Measurements from ENCODE around the gene IMMP2L.
"Not testable (repeated sequence)": the region's sequence is repeated elsewhere in the genome, so short reads cannot be mapped to it uniquely, and the experiment has no call there.

Gene IMMP2L

DNA sequence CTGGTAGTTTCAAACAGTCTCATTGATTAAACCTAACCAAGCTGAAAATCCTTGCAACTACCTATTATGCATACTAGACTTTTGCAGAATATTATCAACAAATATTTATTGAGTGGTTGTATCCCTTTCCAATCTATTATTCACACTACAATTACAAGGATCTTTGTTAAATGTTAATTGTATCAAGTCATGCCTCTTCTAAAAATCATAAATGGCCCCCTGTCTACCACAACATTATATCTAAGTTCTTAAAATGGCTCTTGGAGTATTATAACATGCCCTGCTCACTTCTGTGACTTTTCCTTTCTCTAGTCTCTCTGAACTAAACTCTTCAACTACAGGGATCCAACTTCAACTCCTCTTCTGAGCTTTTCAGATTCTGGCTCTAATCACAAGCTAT lies 219.3 kb downstream of the IMMP2L start:
- H3K9ac ChIP-seq (ENCODE audit: low read length in 2 of 2): no peak overlapping the region
- H3K36me3 ChIP-seq (ENCODE audit: control insufficient read depth in 2 of 2, insufficient read depth in 2 of 2, low read length in 2 of 2): no peaks in the 10 kb centered on the region

DNA sequence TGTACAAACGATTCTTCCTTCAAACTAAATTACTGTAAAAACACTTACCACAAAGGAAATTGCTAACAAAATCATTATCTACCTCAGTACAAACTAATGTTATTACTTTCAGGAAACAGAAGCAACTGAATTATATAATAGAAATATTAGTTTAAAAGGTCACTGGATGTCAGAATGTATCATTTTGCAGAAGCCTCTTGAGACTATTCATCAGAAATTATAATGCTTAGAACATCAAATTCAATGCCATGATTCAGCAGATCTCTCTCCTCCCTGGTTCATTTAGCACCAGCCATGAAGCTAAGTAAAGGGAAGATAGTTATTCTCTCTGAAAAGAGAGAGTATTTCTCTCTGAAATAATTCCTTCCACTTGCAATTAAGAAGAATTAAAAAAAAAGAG lies 223.3 kb downstream of the IMMP2L start:
- Histone ChIP-seq H3K27me3 (ENCODE audit: control insufficient read depth in 1 of 2, insufficient read depth in 2 of 2, low read length in 2 of 2) (no peaks in the 10 kb centered on the region), H3K9ac (ENCODE audit: low read length in 2 of 2) (no peak overlapping the region), H3K4me3 (ENCODE audit: low read length in 2 of 2) (no peak overlapping the region), H3K4me1 (ENCODE audit: control insufficient read depth, insufficient read depth, low read length) (no peaks in the 10 kb centered on the region), H3K9me3 (ENCODE audit: control insufficient read depth in 2 of 2, low read length in 2 of 2) (peaks cover 3 to 9% of the 10 kb centered on the region in 2 donors), H3K27ac (ENCODE audit: low read length) (no peak overlapping the region), H3K36me3 (ENCODE audit: control insufficient read depth in 2 of 2, insufficient read depth in 2 of 2, low read length in 2 of 2) (no peaks in the 10 kb centered on the region)

More for the DNA sequence above, 219.3 kb downstream of the IMMP2L start:
- Histone ChIP-seq H3K4me1 (ENCODE audit: control insufficient read depth, insufficient read depth, low read length) (no peaks in the 10 kb centered on the region), H3K27me3 (ENCODE audit: control insufficient read depth in 1 of 2, insufficient read depth in 2 of 2, low read length in 2 of 2) (no peaks in the 10 kb centered on the region), H3K27ac (ENCODE audit: low read length) (no peak overlapping the region), H3K4me3 (ENCODE audit: low read length in 2 of 2) (no peak overlapping the region), H3K9me3 (ENCODE audit: control insufficient read depth in 2 of 2, low read length in 2 of 2) (peaks cover 3 to 9% of the 10 kb centered on the region in 2 donors)

DNA sequence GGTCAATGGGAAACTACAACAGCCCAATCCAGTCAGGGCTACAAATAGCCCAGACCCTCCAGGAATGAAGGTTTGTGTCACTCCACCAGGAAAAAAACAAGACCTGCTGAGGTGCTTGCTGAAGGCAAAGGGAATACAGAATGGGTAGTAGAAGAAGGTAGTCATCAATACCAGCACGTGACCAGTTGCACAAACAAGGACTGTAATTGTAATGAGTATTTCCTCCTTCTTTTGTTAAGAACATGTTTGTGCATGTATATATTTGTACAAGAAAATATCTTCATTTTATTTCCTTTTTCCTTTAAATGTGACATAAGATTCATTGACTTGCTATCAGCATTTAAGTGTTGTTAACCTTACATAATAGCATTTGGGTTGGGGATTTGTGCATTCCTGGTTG lies 229.3 kb downstream of the IMMP2L start:
- Histone ChIP-seq H3K9ac (ENCODE audit: low read length in 2 of 2) (no peak overlapping the region), H3K4me1 (ENCODE audit: control insufficient read depth, insufficient read depth, low read length) (no peaks in the 10 kb centered on the region), H3K9me3 (ENCODE audit: control insufficient read depth in 2 of 2, low read length in 2 of 2) (peaks cover 0 to 3% of the 10 kb centered on the region in 2 donors), H3K36me3 (ENCODE audit: control insufficient read depth in 2 of 2, insufficient read depth in 2 of 2, low read length in 2 of 2) (no peaks in the 10 kb centered on the region), H3K27me3 (ENCODE audit: control insufficient read depth in 1 of 2, insufficient read depth in 2 of 2, low read length in 2 of 2) (no peaks in the 10 kb centered on the region), H3K4me3 (ENCODE audit: low read length in 2 of 2) (no peak overlapping the region), H3K27ac (ENCODE audit: low read length) (no peak overlapping the region)

DNA sequence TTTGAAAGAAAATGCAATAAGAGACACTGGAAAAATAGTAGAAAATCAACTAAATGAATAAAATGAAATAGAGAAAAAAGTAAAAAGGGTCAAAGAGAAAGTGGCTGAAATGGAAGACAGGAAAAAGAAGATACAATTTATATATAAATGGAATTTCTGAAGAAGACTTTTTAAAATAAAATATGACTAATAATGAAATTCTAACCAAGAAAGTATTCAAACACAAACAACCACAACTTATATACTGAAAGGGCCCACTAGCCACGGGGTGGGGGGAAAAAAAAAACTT lies 232.1 kb downstream of the IMMP2L start:
- H3K27ac ChIP-seq (ENCODE audit: low read length): no peak overlapping the region
- H3K4me3 ChIP-seq (ENCODE audit: low read length in 2 of 2): no peak overlapping the region
- H3K9ac ChIP-seq (ENCODE audit: low read length in 2 of 2): no peak overlapping the region
- H3K27me3 ChIP-seq (ENCODE audit: control insufficient read depth in 1 of 2, insufficient read depth in 2 of 2, low read length in 2 of 2): no peaks in the 10 kb centered on the region
- peaks cover 0 to 3% of the 10 kb centered on the region in 2 donors for H3K9me3 ChIP-seq (ENCODE audit: control insufficient read depth in 2 of 2, low read length in 2 of 2)
- H3K36me3 ChIP-seq (ENCODE audit: control insufficient read depth in 2 of 2, insufficient read depth in 2 of 2, low read length in 2 of 2): no peaks in the 10 kb centered on the region
- no peaks in the 10 kb centered on the region for H3K4me1 ChIP-seq (ENCODE audit: control insufficient read depth, insufficient read depth, low read length)

DNA sequence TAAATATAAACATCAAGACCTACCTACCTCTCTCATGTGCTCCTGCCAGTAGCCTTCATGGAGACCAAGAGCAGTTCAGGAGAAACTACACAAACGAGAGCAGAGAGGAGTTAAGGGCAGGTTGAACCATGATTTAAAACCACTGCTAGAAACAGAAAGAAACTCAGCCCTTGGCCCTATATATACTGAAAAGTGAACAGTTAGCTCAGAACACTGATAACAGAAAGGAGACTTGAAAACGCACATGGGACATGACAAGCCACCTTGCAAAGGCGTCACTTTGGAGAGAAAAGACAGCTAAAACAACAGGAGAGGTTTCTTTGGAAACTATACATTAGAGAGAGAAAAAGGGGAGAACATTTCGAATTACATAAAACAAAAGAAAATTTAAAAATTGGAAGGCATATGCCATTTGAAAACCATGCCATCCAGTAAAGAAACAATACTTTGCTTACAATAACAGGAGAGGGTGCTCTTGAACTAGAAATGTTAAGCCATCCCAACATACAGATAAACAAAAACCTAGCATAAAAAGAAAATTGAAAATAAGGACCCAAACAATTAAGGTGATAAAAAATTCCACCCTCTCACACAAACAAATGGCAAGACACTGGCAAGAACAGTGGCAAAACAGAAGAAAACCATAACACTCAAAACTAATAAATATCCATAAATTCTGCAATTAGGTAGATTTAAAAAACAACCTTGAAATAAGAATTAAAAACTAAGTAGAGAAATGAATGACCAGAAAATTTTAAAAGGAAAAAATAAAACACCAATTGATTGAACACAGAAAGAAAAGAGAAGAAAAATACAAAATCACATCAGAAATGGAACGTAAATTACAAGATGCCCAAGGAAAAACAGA lies 232.7 kb downstream of the IMMP2L start:
- no peaks in the 10 kb centered on the region for H3K4me1 ChIP-seq (ENCODE audit: control insufficient read depth, insufficient read depth, low read length)
- no peak overlapping the region for H3K4me3 ChIP-seq (ENCODE audit: low read length in 2 of 2)
- no peaks in the 10 kb centered on the region for H3K27me3 ChIP-seq (ENCODE audit: control insufficient read depth in 1 of 2, insufficient read depth in 2 of 2, low read length in 2 of 2)
- peaks cover 0 to 3% of the 10 kb centered on the region in 2 donors for H3K9me3 ChIP-seq (ENCODE audit: control insufficient read depth in 2 of 2, low read length in 2 of 2)
- H3K27ac ChIP-seq (ENCODE audit: low read length): no peak overlapping the region
- H3K9ac ChIP-seq (ENCODE audit: low read length in 2 of 2): no peak overlapping the region
- H3K36me3 ChIP-seq (ENCODE audit: control insufficient read depth in 2 of 2, insufficient read depth in 2 of 2, low read length in 2 of 2): no peaks in the 10 kb centered on the region

DNA sequence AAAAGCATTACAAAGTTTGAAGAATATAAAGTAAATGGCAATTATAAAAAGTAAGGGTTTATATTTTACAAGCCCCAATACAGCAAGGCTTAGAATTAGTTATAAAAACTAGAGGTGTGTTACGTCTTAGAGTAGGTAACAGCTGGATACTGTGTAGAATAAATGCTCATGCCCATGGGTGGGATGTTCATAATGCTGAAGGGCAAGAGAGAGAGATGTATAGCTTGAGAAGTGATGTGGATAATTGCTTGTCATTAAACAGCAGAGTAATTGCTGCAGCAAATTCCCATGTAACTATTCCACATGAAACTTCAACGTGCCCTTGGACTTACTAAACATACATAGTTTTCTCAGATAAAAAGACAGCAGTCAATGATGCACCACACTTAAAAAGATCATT lies 233.8 kb downstream of the IMMP2L start:
- H3K4me3 ChIP-seq (ENCODE audit: low read length in 2 of 2): no peak overlapping the region
- H3K27me3 ChIP-seq (ENCODE audit: control insufficient read depth in 1 of 2, insufficient read depth in 2 of 2, low read length in 2 of 2): no peaks in the 10 kb centered on the region
- peaks cover 0 to under 1% of the 10 kb centered on the region in 2 donors for H3K9me3 ChIP-seq (ENCODE audit: control insufficient read depth in 2 of 2, low read length in 2 of 2)
- H3K9ac ChIP-seq (ENCODE audit: low read length in 2 of 2): no peak overlapping the region
- no peaks in the 10 kb centered on the region for H3K4me1 ChIP-seq (ENCODE audit: control insufficient read depth, insufficient read depth, low read length)
- no peak overlapping the region for H3K27ac ChIP-seq (ENCODE audit: low read length)
- H3K36me3 ChIP-seq (ENCODE audit: control insufficient read depth in 2 of 2, insufficient read depth in 2 of 2, low read length in 2 of 2): no peaks in the 10 kb centered on the region

DNA sequence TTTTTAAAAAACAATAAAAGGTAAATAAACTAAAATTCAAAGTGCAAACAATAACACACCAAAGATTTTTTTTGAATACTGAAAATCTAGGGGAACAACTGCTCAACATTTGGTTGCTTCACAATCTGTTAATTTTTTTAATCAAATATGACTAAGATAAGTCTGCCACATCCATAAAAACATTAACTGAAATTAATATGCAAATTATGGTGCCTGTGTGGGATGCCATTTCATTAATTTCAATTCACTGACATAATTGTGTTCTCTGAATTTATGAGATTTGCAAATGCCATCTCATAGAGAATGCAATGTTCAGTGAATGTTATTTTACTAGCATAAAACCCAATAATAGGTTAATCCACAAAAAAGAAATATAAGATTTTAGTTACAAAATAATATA lies 237.5 kb downstream of the IMMP2L start:
- H3K9ac ChIP-seq (ENCODE audit: low read length in 2 of 2): no peak overlapping the region
- no peaks in the 10 kb centered on the region for H3K9me3 ChIP-seq (ENCODE audit: control insufficient read depth in 2 of 2, low read length in 2 of 2)
- no peak overlapping the region for H3K27ac ChIP-seq (ENCODE audit: low read length)
- no peaks in the 10 kb centered on the region for H3K36me3 ChIP-seq (ENCODE audit: control insufficient read depth in 2 of 2, insufficient read depth in 2 of 2, low read length in 2 of 2)
- H3K27me3 ChIP-seq (ENCODE audit: control insufficient read depth in 1 of 2, insufficient read depth in 2 of 2, low read length in 2 of 2): no peaks in the 10 kb centered on the region
- no peak overlapping the region for H3K4me3 ChIP-seq (ENCODE audit: low read length in 2 of 2)
- no peaks in the 10 kb centered on the region for H3K4me1 ChIP-seq (ENCODE audit: control insufficient read depth, insufficient read depth, low read length)

DNA sequence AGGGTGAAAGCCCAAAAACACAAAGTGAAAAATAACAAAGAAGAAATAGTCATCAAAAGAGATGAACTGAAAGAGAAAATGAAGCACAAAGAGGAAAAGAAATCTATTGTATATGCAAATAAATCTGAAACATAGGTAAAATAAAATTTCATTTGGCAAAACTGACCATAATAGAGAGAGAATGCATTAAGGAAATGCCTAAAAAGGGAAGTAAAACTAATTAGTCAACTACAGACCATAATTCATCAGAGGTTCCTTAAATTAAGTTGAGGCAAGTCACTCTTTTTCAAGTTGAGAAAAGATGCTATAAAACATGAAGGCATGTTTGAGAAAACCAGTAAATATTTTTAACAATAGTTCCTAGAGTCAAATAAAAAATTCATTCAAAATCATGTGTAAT lies 238.1 kb downstream of the IMMP2L start:
- no peaks in the 10 kb centered on the region for H3K27me3 ChIP-seq (ENCODE audit: control insufficient read depth in 1 of 2, insufficient read depth in 2 of 2, low read length in 2 of 2)
- H3K27ac ChIP-seq (ENCODE audit: low read length): no peak overlapping the region
- no peaks in the 10 kb centered on the region for H3K9me3 ChIP-seq (ENCODE audit: control insufficient read depth in 2 of 2, low read length in 2 of 2)
- no peak overlapping the region for H3K4me3 ChIP-seq (ENCODE audit: low read length in 2 of 2)
- H3K4me1 ChIP-seq (ENCODE audit: control insufficient read depth, insufficient read depth, low read length): no peaks in the 10 kb centered on the region
- no peaks in the 10 kb centered on the region for H3K36me3 ChIP-seq (ENCODE audit: control insufficient read depth in 2 of 2, insufficient read depth in 2 of 2, low read length in 2 of 2)
- no peak overlapping the region for H3K9ac ChIP-seq (ENCODE audit: low read length in 2 of 2)

DNA sequence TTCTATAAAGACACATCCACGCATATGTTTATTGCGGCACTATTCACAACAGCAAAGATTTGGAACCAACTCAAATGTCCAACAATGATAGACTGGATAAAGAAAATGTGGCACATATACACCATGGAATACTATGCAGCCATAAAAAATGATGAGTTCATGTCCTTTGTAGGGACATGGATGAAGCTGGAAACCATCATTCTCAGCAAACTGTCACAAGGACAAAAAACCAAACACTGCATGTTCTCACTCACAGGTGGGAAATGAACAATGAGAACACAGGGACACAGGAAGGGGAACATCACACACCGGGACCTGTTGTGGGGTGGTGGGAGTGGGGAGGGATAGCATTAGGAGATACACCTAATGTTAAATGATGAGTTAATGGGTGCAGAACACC lies 238.6 kb downstream of the IMMP2L start:
- H3K9me3 ChIP-seq (ENCODE audit: control insufficient read depth in 2 of 2, low read length in 2 of 2); H3K36me3 ChIP-seq (ENCODE audit: control insufficient read depth in 2 of 2, insufficient read depth in 2 of 2, low read length in 2 of 2); H3K4me1 ChIP-seq (ENCODE audit: control insufficient read depth, insufficient read depth, low read length); H3K9ac ChIP-seq (ENCODE audit: low read length in 2 of 2); H3K27me3 ChIP-seq (ENCODE audit: control insufficient read depth in 1 of 2, insufficient read depth in 2 of 2, low read length in 2 of 2); H3K4me3 ChIP-seq (ENCODE audit: low read length in 2 of 2); H3K27ac ChIP-seq (ENCODE audit: low read length): not testable (repeated sequence)

DNA sequence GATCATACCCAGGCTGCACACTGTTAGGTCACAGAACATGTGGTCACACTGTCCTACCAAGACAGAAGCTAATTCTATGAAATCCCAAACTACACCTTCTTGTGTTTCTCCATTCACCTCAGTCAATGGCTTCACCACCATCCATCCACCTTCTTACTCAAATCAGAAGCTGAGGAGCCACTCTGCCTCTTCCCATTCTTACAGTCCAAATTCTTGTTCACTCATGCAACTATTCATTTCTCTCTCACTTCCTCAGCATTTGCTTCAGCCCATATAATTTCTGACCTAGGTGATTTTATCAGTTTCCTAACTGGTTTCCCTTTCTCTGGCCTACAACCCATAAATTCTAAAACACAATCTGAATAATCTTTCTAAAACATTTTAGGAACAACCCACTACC lies 242.2 kb downstream of the IMMP2L start:
- Histone ChIP-seq H3K27ac (ENCODE audit: low read length) (no peak overlapping the region), H3K27me3 (ENCODE audit: control insufficient read depth in 1 of 2, insufficient read depth in 2 of 2, low read length in 2 of 2) (no peaks in the 10 kb centered on the region), H3K36me3 (ENCODE audit: control insufficient read depth in 2 of 2, insufficient read depth in 2 of 2, low read length in 2 of 2) (no peaks in the 10 kb centered on the region), H3K9ac (ENCODE audit: low read length in 2 of 2) (no peak overlapping the region), H3K4me3 (ENCODE audit: low read length in 2 of 2) (no peak overlapping the region), H3K9me3 (ENCODE audit: control insufficient read depth in 2 of 2, low read length in 2 of 2) (no peaks in the 10 kb centered on the region), H3K4me1 (ENCODE audit: control insufficient read depth, insufficient read depth, low read length) (no peaks in the 10 kb centered on the region)

DNA sequence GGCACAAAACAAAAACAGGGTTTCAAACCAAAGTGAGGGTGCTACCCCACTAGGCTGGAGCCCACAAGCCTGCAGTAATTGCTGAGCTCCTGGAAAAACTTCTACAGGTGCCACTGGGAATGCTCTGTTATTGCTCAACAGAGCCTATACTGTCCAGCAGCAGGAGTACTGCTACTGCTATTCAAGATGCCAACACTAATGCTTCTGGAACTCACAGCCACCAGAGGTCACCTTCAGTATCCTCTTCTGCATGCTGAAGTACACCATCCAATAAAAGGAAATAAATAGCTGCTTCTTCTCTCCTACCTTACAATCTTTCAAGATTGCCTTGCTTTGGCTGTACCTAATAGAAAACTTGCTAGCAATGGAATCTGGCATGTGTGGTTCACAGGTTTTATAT lies 249.3 kb downstream of the IMMP2L start:
- no peaks in the 10 kb centered on the region for H3K27me3 ChIP-seq (ENCODE audit: control insufficient read depth in 1 of 2, insufficient read depth in 2 of 2, low read length in 2 of 2)
- H3K9ac ChIP-seq (ENCODE audit: low read length in 2 of 2): no peak overlapping the region
- no peaks in the 10 kb centered on the region for H3K4me1 ChIP-seq (ENCODE audit: control insufficient read depth, insufficient read depth, low read length)
- no peak overlapping the region for H3K4me3 ChIP-seq (ENCODE audit: low read length in 2 of 2)
- H3K36me3 ChIP-seq (ENCODE audit: control insufficient read depth in 2 of 2, insufficient read depth in 2 of 2, low read length in 2 of 2): no peaks in the 10 kb centered on the region
- H3K27ac ChIP-seq (ENCODE audit: low read length): no peak overlapping the region
- H3K9me3 ChIP-seq (ENCODE audit: control insufficient read depth in 2 of 2, low read length in 2 of 2): no peaks in the 10 kb centered on the region
